Breast epithelium (tissue), 3 donors: ENCODE results near the gene IQGAP1.

Source experiments
- POLR2A ChIP-seq: fragments of 450-650 bp; IDR thresholded peaks from one replicate; pipeline ENCODE4 v1.6.1; 2016; ENCODE audit warnings: antibody characterized with exemption, mild to moderate bottlenecking, moderate library complexity
- TF ChIP-seq, protein P1 (sequence below), 3 donors: fragments of 450-650 bp; IDR thresholded peaks; one replicate each; pipeline ENCODE4 v1.5.1; 2016 to 2017; ENCODE audit warnings: antibody characterized with exemption in 3 of 3, mild to moderate bottlenecking in 3 of 3, moderate library complexity in 3 of 3

GRCh38 chr15:90388462-90389380 lies 679 bp downstream of the IQGAP1 start:
- TF ChIP-seq, protein P1, sequence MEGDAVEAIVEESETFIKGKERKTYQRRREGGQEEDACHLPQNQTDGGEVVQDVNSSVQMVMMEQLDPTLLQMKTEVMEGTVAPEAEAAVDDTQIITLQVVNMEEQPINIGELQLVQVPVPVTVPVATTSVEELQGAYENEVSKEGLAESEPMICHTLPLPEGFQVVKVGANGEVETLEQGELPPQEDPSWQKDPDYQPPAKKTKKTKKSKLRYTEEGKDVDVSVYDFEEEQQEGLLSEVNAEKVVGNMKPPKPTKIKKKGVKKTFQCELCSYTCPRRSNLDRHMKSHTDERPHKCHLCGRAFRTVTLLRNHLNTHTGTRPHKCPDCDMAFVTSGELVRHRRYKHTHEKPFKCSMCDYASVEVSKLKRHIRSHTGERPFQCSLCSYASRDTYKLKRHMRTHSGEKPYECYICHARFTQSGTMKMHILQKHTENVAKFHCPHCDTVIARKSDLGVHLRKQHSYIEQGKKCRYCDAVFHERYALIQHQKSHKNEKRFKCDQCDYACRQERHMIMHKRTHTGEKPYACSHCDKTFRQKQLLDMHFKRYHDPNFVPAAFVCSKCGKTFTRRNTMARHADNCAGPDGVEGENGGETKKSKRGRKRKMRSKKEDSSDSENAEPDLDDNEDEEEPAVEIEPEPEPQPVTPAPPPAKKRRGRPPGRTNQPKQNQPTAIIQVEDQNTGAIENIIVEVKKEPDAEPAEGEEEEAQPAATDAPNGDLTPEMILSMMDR (IDR thresholded peaks at IDR 0.05), result peak in 1 of 3 donors; percentile 11
- TF ChIP-seq POLR2A, result no peak
